Stimulated activated CD8-positive, alpha-beta memory T cell treated with anti-CD3 and anti-CD28 coated beads, Interleukin-4, amount 100 ng/mL, for 48 hours (primary cell): Measurements from ENCODE around the gene SPSB4.

ENCODE experiments used
- DNase-seq: peaks from one replicate; pipeline ENCODE4 v3.0.0-alpha.2; 2020

The SPSB4 gene

GRCh38 chr3:141122455-141123030 lies 71.4 kb downstream of the SPSB4 start:
- no peak for DNase-seq

DNA sequence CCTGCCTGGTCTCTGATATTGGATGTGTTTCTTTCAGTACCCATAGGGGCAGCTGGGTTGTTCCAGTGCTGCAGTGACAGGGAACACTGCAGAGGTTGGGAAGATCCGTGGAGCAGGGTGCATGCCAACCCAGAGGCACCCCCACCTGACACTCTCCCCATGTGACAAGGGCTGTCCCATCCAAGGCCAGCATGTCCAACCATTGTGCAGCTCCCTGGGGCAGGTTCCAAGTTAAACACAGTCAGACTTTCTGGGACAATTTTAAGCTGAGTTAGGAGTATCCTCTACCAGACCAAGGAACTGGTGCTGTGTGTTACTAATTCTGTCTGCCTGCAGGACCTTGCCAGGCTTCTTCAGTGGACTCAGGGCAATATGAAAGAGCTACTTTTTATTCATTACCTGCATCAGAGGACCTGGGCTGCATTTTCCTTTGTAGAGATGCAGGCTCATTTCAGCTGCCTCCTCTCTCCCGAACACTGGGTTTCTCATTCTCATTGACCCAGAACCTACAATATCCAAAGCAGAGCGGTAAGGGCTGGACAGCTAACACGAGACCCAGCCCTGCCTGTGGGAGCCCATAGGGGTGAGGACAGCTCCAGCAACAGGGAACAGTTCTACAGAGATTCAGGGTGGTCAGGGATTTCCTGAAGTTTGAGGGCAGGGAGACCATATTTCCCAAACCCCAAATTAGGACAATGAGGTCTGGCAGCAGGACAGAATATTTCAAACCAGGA lies 72.7 kb downstream of the SPSB4 start:
- DNase-seq, result no peak

GRCh38 chr3:141124715-141125114 lies 73.6 kb downstream of the SPSB4 start:
- DNase-seq, result no peak

- no peak for DNase-seq
Observed at GRCh38 chr3:141125351-141125750, 74.2 kb downstream of the SPSB4 start.

DNA sequence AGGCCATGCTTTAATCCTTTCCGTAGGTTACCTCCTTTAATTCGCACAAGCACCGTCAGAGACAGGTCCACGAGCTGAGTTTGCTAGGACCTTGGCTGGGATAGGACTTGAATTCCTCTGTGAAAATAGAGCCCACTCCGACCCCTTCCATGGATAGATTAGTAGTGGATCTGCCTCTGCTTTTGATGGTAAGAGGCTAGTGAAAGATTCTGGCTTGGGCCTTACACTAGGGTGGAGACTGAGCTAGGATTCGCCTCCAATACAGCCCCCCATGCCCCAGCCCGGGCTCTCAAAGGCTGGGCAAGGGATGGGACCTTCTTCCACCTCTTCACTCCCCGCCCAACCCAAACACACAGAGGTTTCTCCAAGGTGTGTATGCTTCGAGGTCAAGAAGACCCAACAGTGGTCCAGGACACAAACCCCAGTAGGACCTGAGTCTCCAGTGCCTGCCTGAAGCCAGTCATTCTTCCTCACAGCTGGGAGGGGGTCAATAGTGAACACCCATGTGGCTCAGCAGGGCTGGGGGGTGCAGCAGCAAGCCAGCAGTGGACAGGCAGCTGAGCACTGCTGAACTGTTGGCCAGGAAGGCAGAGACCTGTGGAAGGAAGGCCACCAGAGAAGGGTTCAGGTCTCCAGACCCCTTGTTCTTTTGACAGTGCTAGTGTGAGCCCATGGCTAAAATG lies 75.7 kb downstream of the SPSB4 start:
- no peak for DNase-seq

DNA sequence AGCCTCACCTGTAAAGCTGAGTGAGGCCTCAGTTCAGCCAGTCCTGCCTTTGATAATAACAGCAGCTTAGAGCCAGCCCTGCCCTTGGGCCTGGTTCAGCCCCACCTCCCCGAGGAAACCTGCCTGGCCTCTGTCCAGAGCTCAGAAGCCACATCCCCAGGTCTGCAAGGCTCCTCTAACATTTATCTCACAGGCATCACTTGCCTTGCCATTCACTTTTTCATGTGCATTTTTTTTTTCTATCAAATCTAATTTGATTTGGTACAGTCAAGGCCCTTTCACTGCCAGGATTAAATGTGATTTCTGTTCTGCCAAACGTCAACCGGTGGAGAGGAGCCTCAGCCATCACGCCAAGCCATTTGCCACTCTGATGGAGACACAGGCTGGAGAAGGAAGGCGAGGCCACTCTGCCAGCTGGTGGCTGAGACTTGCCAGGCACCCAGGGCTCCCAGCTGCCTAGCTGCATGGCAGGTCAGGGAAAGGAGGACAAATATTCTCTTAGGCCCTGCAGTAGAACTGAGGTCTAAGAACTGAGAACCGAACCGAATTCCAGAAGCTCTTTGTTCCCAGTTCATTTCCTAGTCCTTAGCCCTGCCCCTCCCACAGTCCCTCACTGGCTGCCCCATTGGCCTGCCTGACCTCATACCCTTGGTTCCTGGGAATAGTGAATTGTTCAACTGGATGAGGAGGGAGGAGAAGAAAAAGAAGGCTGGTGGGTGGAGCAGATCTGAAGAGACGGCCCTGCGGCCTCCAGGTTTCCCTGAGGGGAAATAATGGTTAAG lies 76.4 kb downstream of the SPSB4 start:
- DNase-seq, result no peak

DNA sequence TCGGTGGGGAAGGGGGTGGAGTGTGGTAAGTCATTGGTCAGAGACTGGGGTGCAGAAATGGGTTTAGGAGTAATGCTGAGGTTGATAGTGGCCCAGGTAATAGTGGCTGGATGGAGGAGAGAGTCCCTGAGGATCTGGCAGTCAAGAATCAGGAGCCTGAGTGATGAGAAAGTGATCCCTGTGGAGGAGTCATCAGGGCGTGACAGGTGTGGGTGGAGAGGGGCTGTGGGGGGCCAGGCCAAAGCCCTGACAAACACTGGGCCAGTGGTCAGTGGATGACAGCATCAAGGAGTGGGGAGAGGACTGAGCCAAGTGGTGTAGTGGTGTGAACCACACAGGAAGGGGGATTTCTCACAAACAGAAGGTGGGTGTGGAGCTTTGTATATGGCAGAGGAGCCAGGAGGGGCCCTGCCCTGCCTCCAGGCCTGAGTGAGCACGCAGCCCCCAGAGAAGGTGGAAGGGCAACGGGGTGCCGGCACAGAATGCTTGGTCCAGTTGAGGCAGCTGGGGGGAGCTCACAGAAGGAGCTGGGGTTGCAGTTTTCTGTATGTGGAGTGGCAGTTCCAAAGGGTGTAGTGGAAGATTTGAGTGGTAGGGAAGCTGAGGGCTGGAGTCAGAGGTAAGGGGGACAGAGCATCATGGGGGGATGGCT lies 77.1 kb downstream of the SPSB4 start:
- no peak for DNase-seq

DNA sequence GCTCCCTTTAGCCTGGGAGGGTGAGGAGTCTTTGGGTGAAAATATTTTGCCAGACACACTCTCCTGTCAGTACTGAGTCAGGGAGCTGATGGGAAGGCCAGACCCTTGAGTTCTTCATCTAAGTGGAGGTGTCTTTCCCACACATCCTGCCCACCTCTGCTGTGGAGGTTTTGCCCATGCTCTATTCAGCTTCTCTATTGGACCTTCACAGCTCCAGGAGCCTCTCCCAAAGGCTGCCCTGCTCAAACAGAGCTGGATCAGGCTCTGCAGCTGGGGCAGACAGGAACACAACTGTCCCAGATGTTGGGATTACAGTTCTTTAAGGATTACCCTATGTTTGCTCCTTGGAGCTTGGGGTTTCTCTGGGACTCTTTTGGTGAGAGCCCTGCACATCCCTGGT lies 77.9 kb downstream of the SPSB4 start:
- no peak for DNase-seq

GRCh38 chr3:141129541-141130011 lies 78.4 kb downstream of the SPSB4 start:
- DNase-seq, result no peak

DNA sequence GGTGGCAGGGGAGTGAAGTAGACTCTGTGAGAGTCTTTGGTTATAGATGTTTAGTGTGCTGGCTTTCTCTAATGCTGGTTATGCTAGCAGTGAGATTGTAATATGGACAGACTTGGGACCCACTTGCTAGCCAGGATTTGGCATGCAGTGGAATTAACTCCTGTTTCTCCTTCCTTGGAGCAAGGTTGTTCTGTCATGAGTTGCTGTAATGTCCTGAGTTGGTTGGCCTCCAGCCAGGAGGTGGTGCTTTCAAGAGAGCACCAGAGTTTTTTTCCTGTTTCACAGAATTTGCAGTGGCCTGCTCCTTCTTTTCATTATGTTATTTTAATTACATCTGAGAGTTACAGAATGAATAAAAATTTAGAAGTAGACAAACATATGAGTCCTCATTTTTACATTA lies 92.4 kb downstream of the SPSB4 start:
- no peak for DNase-seq

GRCh38 chr3:141146979-141147470 lies 95.9 kb downstream of the SPSB4 start:
- no peak for DNase-seq

DNA sequence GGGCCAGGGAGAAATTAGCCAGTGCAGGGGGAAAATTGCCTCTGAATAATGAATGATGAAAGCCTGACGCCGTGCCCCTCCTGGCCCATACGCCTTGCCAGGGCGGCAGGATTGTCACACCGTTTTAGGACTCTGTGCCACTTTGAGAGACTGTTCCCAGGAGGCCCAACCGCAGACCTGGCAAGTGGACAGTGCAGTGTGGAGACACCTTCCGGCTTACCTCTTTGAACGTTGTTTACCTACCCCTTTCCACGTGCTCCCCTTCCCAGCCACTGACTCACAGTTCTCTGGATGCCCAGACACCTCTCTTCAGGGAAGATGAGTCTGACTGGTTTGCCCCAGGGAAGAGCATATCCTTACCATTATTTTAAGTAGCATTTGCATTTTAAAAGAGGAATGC lies 96.5 kb downstream of the SPSB4 start:
- no peak for DNase-seq

- no peak for DNase-seq
Observed at GRCh38 chr3:141148169-141148568, 97.0 kb downstream of the SPSB4 start.

GRCh38 chr3:141148770-141149169 lies 97.6 kb downstream of the SPSB4 start:
- no peak for DNase-seq

DNA sequence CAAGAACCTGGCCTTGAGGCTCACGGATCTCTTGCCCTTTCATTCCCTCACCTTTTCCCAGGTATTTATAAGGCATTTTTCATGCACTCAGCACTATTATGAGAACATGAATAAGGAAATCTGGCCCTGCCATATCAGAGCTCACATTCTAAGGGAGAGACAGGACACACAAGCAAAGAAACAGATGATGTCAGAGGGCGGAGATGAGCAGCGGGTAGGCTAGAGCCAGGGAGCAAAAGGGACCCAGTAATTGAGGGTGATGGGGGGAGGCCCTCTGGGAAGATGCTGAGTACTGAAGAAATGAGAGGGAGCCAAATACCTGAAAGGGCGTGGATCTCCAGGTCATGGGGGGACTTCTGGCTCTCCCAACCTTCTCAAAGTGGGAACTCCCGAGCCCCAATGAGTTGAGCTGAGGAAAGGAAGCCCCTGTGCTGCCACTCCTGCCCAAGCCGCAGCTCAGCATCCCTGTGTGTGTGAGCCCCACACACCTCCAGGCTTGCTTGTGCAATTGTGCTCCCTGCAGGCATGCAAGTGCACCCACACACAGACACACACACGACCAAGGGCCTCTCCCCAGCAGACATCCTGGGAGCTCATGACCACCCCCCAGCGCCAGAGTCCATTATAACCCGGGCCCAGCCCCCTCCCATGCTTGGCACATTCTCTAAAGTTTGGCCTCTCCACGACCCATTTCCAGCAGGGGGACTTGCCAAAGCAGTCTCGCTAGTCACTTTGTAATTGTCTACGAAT lies 99.1 kb downstream of the SPSB4 start:
- DNase-seq, result no peak

DNA sequence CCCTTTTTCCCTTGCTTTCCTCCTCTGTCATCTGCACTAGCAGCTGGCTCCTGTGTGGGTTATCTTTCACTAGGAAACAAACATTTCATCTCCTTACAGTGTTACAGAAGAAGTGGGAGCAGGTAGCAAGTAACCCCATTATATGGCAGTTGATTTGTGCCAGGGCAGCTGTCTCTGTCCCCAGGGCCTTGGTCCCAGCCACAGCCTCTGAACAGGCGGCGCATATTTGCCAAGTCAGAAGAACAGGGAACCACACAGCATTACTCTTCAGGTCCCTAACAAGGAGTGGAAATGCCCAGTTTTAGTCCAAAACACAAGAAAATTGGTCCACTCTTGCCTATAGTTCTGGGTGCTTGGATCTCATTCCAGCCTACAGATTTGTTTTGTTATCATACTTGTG lies 99.8 kb downstream of the SPSB4 start:
- DNase-seq, result no peak

GRCh38 chr3:141151439-141151838 lies 100.3 kb downstream of the SPSB4 start:
- no peak for DNase-seq

DNA sequence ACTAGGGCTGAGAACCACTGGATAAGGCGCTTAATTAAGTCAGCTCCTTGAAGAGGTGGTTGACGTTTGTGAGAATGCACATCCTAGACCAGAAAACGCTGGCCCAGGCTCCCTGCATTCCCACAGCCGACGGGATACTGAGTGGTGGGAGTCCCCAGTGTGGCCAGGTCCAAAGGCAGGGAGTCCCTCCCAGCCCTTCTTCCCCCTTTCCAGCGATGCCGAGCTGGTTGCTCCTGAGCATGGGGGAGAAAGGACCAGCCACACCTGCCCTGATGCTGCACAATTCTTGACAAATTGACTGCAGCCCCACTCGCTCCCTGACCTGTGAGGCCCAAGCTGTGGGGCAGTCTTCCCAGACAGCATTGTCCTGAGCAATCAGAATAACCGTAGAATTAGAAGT lies 101.0 kb downstream of the SPSB4 start:
- DNase-seq, result no peak

GRCh38 chr3:141152801-141153678 lies 101.9 kb downstream of the SPSB4 start:
- DNase-seq, result no peak

DNA sequence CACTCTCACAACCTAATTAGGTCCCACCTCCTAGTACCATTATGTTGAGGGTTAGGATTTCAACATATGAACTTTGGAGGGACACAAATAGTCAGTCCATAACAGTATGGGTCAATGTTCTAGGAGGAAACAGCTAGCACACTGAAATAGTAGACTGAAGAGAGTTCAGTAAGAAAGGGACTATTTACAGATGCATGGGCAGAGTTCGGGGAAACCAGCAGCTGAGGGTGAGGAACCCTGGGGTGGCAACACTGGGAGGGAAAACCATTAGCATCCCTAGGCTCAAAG lies 102.5 kb downstream of the SPSB4 start:
- no peak for DNase-seq

- no peak for DNase-seq
Observed at GRCh38 chr3:141164852-141165251, 113.7 kb downstream of the SPSB4 start.
